H9 (cell line): ENCODE results near the gene CCL24. TPM values are rescaled to one million over a fixed set of nuclear protein-coding genes. Genes with fewer than 3 reads are reported as not detected.

Experiments used
- total RNA-seq: library from RNA; stranded (reverse); gene quantifications from 2 replicates; pipeline ENCODE4 v1.2.1, GENCODE V29; 2021

CCL24 gene
- total RNA-seq, 1 experiment from 2014 or later = not detected

Other genes starting within 250 kb of the CCL24 start
- gene HIP1, start 74.9 kb downstream of the CCL24 start, total RNA-seq = 82.7 and 87.5 TPM in 2 replicates
- 8.7 and 9.3 TPM in 2 replicates for gene CCL26, start 41.6 kb downstream of the CCL24 start, total RNA-seq
- 27.6 and 30.0 TPM in 2 replicates for gene RHBDD2, start 65.2 kb upstream of the CCL24 start, total RNA-seq
- gene POR, start 101.3 kb upstream of the CCL24 start, total RNA-seq = 125 and 128 TPM in 2 replicates
- 23.2 and 30.0 TPM in 2 replicates for gene TMEM120A, start 180.8 kb upstream of the CCL24 start, total RNA-seq
- 35.1 and 38.7 TPM in 2 replicates for gene STYXL1, start 234.2 kb upstream of the CCL24 start, total RNA-seq
- 257 and 260 TPM in 2 replicates for gene MDH2, start 234.3 kb upstream of the CCL24 start, total RNA-seq